Glutamatergic neuron (in vitro differentiated cells): ENCODE measurements around the gene PI4K2B. TPM values are rescaled to one million over a fixed set of nuclear protein-coding genes. Genes with fewer than 3 reads are reported as not detected.
"Not testable (repeated sequence)": the region's sequence is repeated elsewhere in the genome, so short reads cannot be mapped to it uniquely, and the experiment has no call there.

Experiments
- DNase-seq: peaks from one replicate; pipeline ENCODE4 v3.0.0; 2022
- H3K27ac Mint-ChIP-seq: one replicate; pipeline ENCODE4 v1.8.0; 2020; ENCODE audit warnings: mild to moderate bottlenecking, mixed read lengths, inconsistent platforms; ENCODE audit not compliant: unreplicated experiment
- H3K27me3 Mint-ChIP-seq: one replicate; pipeline ENCODE4 v1.8.0; 2020; ENCODE audit warnings: mild to moderate bottlenecking, moderate library complexity, mixed read lengths, inconsistent platforms; ENCODE audit not compliant: unreplicated experiment
- H3K36me3 Mint-ChIP-seq: one replicate; pipeline ENCODE4 v1.8.0; 2020; ENCODE audit warnings: mild to moderate bottlenecking, mixed read lengths, inconsistent platforms; ENCODE audit not compliant: unreplicated experiment
- H3K4me1 Mint-ChIP-seq: one replicate; pipeline ENCODE4 v1.8.0; 2020; ENCODE audit warnings: mild to moderate bottlenecking, low read depth, mixed read lengths, inconsistent platforms; ENCODE audit not compliant: unreplicated experiment
- H3K4me3 Mint-ChIP-seq: one replicate; pipeline ENCODE4 v1.8.0; 2020; ENCODE audit warnings: mild to moderate bottlenecking, mixed read lengths, inconsistent platforms; ENCODE audit not compliant: unreplicated experiment
- H3K9me3 Mint-ChIP-seq: one replicate; pipeline ENCODE4 v1.8.0; 2020; ENCODE audit warnings: mild to moderate bottlenecking, moderate library complexity, mixed read lengths, inconsistent platforms; ENCODE audit not compliant: unreplicated experiment
- CTCF ChIP-seq: fragments of 200-600 bp; sonication (generic); IDR thresholded peaks from one replicate; pipeline ENCODE4 v1.5.0; 2021; ENCODE audit not compliant: partially characterized antibody, unreplicated experiment
- total RNA-seq: library from RNA; stranded (reverse); fragmentation: NEBNext Ultra II Directional; extraction: Animal tissue kit (Norgen Biotek cat#: 25700); gene quantifications from one replicate; pipeline ENCODE4 v1.2.1, GENCODE V29; 2021; ENCODE audit not compliant: unreplicated experiment

The PI4K2B gene
- total RNA-seq, 1 donor from 2014 or later: 2.9 TPM

- no peaks in the 10 kb centered on the region for H3K27me3 Mint-ChIP-seq
- H3K36me3 Mint-ChIP-seq: no peaks in the 10 kb centered on the region
- H3K9me3 Mint-ChIP-seq: peaks cover 2% of the 10 kb centered on the region
- H3K4me3 Mint-ChIP-seq: peak overlapping the region; percentile 93
- DNase-seq: no peak
- TF ChIP-seq CTCF: no peak
- H3K27ac Mint-ChIP-seq: peak overlapping the region; percentile 92
- H3K4me1 Mint-ChIP-seq: peaks cover 2% of the 10 kb centered on the region
These were observed 79.5 kb downstream of the PI4K2B start for GRCh38 chr4:25313201-25313895.

- no peaks in the 10 kb centered on the region for H3K9me3 Mint-ChIP-seq
- H3K27ac Mint-ChIP-seq: no peak overlapping the region
- no peaks in the 10 kb centered on the region for H3K36me3 Mint-ChIP-seq
- H3K4me1 Mint-ChIP-seq: peaks cover 5% of the 10 kb centered on the region
- no peak for DNase-seq
- H3K4me3 Mint-ChIP-seq: no peak overlapping the region
- no peak for TF ChIP-seq CTCF
- H3K27me3 Mint-ChIP-seq: no peaks in the 10 kb centered on the region
These were observed 86.5 kb downstream of the PI4K2B start for GRCh38 chr4:25320336-25320735.

GRCh38 chr4:25320773-25321172 lies 86.9 kb downstream of the PI4K2B start:
- TF ChIP-seq CTCF: no peak
- Mint-ChIP-seq H3K27me3 (no peaks in the 10 kb centered on the region), H3K36me3 (no peaks in the 10 kb centered on the region), H3K9me3 (no peaks in the 10 kb centered on the region), H3K27ac (no peak overlapping the region), H3K4me1 (peaks cover 5% of the 10 kb centered on the region), H3K4me3 (no peak overlapping the region)
- DNase-seq: no peak

GRCh38 chr4:25321703-25322102 lies 87.9 kb downstream of the PI4K2B start:
- peaks cover 5% of the 10 kb centered on the region for H3K4me1 Mint-ChIP-seq
- no peaks in the 10 kb centered on the region for H3K9me3 Mint-ChIP-seq
- H3K27me3 Mint-ChIP-seq: no peaks in the 10 kb centered on the region
- no peaks in the 10 kb centered on the region for H3K36me3 Mint-ChIP-seq
- no peak overlapping the region for H3K27ac Mint-ChIP-seq
- H3K4me3 Mint-ChIP-seq: no peak overlapping the region
- no peak for DNase-seq
- no peak for TF ChIP-seq CTCF

- not testable (repeated sequence) for H3K27ac Mint-ChIP-seq, H3K9me3 Mint-ChIP-seq, DNase-seq, H3K4me3 Mint-ChIP-seq, H3K36me3 Mint-ChIP-seq, H3K27me3 Mint-ChIP-seq, H3K4me1 Mint-ChIP-seq
These were observed 94.6 kb downstream of the PI4K2B start for GRCh38 chr4:25328463-25328862.

Other genes starting within 250 kb of the PI4K2B start
- gene LGI2, start 203.1 kb upstream of the PI4K2B start, total RNA-seq: 20.5 TPM
- gene SEPSECS, start 73.6 kb upstream of the PI4K2B start, total RNA-seq: 11.7 TPM
- 7.4 TPM for gene ZCCHC4, start 78.7 kb downstream of the PI4K2B start, total RNA-seq
- 41.3 TPM for gene ANAPC4, start 143.2 kb downstream of the PI4K2B start, total RNA-seq